Small intestine (tissue), 7 donors: ENCODE measurements around the gene URGCP. TPM values are rescaled to one million over a fixed set of nuclear protein-coding genes. Genes with fewer than 3 reads are reported as not detected.
"Not testable (repeated sequence)": the region's sequence is repeated elsewhere in the genome, so short reads cannot be mapped to it uniquely, and the experiment has no call there.

Experiments used
- DNase-seq, 2 donors: peaks; one replicate each; pipeline versions ENCODE4 v3.0.0 to v3.0.0-alpha.2; 2013
- FAIRE-seq: peaks from 2 replicates; lab custom pipeline; 2012; peaks lifted over from hg19 to GRCh38; lab: Jason Lieb, UNC
- H3K27ac ChIP-seq, 3 donors: one replicate each; pipeline ENCODE4 v1.5.1; 2013; ENCODE audit warnings: low read length in 2 of 3, mild to moderate bottlenecking in 2 of 3, control low read depth in 1 of 3, inconsistent platforms in 1 of 3, low read depth in 1 of 3, moderate library complexity in 1 of 3
- H3K27me3 ChIP-seq, 3 donors: one replicate each; pipeline ENCODE4 v1.6.1; 2013; ENCODE audit warnings: low read length in 3 of 3, inconsistent platforms in 1 of 3; ENCODE audit not compliant: control insufficient read depth in 3 of 3, insufficient read depth in 3 of 3
- H3K36me3 ChIP-seq, 3 donors: one replicate each; pipeline ENCODE4 v1.6.1; 2013; ENCODE audit warnings: low read length in 3 of 3, inconsistent platforms in 1 of 3, low read depth in 1 of 3, mild to moderate bottlenecking in 1 of 3, moderate library complexity in 1 of 3; ENCODE audit not compliant: control insufficient read depth in 3 of 3, insufficient read depth in 2 of 3
- H3K4me1 ChIP-seq, 3 donors: one replicate each; pipeline ENCODE4 v1.6.1; 2013; ENCODE audit warnings: low read length in 2 of 3, inconsistent platforms in 1 of 3, low read depth in 1 of 3, mild to moderate bottlenecking in 1 of 3, moderate library complexity in 1 of 3; ENCODE audit not compliant: control insufficient read depth in 3 of 3, insufficient read depth in 2 of 3
- H3K4me3 ChIP-seq, 3 donors: one replicate each; pipeline ENCODE4 v1.5.1; 2013; ENCODE audit warnings: low read length in 3 of 3, control low read depth in 1 of 3, inconsistent platforms in 1 of 3, low read depth in 1 of 3, mild to moderate bottlenecking in 1 of 3, moderate library complexity in 1 of 3
- H3K9me3 ChIP-seq, 2 donors: one replicate each; pipeline ENCODE4 v1.6.1; 2013; ENCODE audit warnings: low read depth in 1 of 2, low read length in 1 of 2; ENCODE audit not compliant: control insufficient read depth in 2 of 2, insufficient read depth in 1 of 2
- WGBS, 3 donors: extraction: QIAGEN DNeasy Blood & Tissue Kit; methylation state at CpG; one replicate each; pipeline ENCODE4 v1.1.7; 2013; 5-methylcytosine and 5-hydroxymethylcytosine counted together
- polyA plus RNA-seq, 4 donors: library from polyadenylated mRNA; stranded (reverse) in 3 of 4; unstranded in 1 of 4; fragments of 200-250 nt in 3 of 4; fragments of 120-200 nt in 1 of 4; gene quantifications; one replicate each; pipeline versions ENCODE4 v1.2.1 to v1.2.3, GENCODE V29; 2013
- donor health status: healthy with polysubstance abuse.
- donor health status: control.
- donor health status: control.
- donor health status: Bipolar disorder and iron deficiency.
- donor health status: healthy.

The URGCP gene
- polyA plus RNA-seq, 4 donors, result 22.5 to 56.4 (median 45.8) TPM

GRCh38 chr7:43905956-43906330, 453 bp downstream of the URGCP start:
- 1% methylated on average over 15 to 43 of the region's 43 CpGs for WGBS, 3 donors
- DNase-seq, result peak; percentile 30 to 70
- no peak for FAIRE-seq
- peak overlapping the region; percentile 78 to 96 (median 86) for H3K4me3 ChIP-seq
- H3K4me1 ChIP-seq, result peaks cover 2 to 17% (median 10%) of the 10 kb centered on the region in 3 donors
- H3K27me3 ChIP-seq, result no peaks in the 10 kb centered on the region
- H3K36me3 ChIP-seq, result peaks cover 0 to 19% (median 0%) of the 10 kb centered on the region in 3 donors
- peak overlapping the region; percentile 87 to 98 (median 98) for H3K27ac ChIP-seq
- no peaks in the 10 kb centered on the region for H3K9me3 ChIP-seq

DNA sequence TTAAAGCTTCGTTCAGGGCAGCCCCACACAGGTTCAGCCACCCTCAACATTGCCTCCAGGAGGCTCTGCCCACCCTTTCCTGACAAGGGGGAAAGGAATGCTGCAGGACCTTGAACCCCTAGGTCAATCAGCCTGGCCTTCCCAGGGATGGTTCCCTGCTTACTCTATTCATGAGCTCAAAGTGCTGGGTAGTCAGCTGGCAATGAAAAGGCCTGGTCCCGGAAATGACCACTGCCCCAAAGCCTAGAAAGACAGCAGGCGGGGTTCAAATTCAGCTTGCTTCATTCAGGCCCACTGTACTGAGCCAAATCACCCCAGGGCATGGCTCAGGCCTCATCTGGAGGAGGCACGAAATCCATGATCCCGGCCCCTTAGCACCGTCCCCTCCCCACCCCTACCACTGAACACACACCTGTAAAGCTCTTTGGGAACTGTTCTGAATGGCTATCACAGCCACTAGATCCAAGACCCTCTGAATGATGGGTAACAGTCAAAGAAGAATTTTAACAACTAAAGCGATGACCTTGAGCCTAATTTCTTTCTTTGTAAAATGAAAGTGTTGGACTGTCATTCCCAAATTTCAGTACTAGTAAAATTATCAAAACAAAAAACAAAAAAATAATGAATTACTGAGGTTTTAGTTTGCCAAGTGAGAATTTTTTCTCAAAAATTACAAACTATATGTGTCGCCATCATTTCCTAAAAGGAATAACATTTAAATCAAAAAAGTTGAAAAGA, 1.0 kb downstream of the URGCP start:
- peaks cover 2 to 17% (median 10%) of the 10 kb centered on the region in 3 donors for H3K4me1 ChIP-seq
- peak overlapping the region; percentile 87 to 98 (median 98) for H3K27ac ChIP-seq

GRCh38 chr7:43904533-43905208, 1.7 kb downstream of the URGCP start:
- 67 to 90% (median 77%) methylated on average over 5 of the region's 5 CpGs for WGBS, 3 donors
- FAIRE-seq, result no peak
- peaks cover 0 to 21% (median 0%) of the 10 kb centered on the region in 3 donors for H3K36me3 ChIP-seq
- H3K4me1 ChIP-seq, result peaks cover 2 to 17% (median 10%) of the 10 kb centered on the region in 3 donors
- no peaks in the 10 kb centered on the region for H3K9me3 ChIP-seq
- H3K27ac ChIP-seq, result peak overlapping the region; percentile 72 to 91 (median 90)
- peak overlapping the region in 1 of 3 donors; percentile 25 for H3K4me3 ChIP-seq
- DNase-seq, result peak; percentile 58 to 60
- no peaks in the 10 kb centered on the region for H3K27me3 ChIP-seq

More for the DNA sequence above, 1.0 kb downstream of the URGCP start:
- FAIRE-seq, result no peak
- no peaks in the 10 kb centered on the region for H3K27me3 ChIP-seq
- 15 to 34% (median 29%) methylated on average over 8 of the region's 8 CpGs for WGBS, 3 donors
- no peaks in the 10 kb centered on the region for H3K9me3 ChIP-seq
- DNase-seq, result peak; percentile 93 to 98
- peak overlapping the region; percentile 78 to 96 (median 86) for H3K4me3 ChIP-seq
- peaks cover 0 to 19% (median 0%) of the 10 kb centered on the region in 3 donors for H3K36me3 ChIP-seq

DNA sequence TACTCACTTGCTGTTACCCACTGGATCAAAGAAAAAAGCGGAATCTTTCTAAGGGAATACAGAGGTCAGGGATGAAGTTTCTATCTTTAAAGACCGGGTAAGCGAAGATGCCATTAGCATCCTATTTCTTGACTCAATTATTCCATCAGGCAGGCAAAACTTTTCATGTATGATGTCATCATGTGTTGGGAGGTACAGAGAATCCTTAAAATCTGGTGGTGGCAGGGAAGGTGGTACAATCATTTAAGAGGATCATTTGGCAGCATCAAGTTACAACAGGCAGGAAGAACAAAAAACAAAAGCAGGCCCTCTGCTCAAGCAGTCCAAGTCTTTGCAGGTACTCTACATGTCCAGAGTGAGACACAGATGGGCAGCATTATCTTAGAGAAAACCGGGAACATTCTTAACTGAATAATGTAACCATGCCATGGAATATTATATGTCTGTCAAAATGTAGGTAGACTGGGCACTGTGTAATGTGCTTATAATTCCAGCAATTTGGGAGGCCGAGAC, 3.8 kb downstream of the URGCP start:
- H3K27me3 ChIP-seq, result no peaks in the 10 kb centered on the region
- H3K36me3 ChIP-seq, result peaks cover 0 to 24% (median 0%) of the 10 kb centered on the region in 3 donors
- 91 to 95% (median 93%) methylated on average over 5 of the region's 5 CpGs for WGBS, 3 donors
- H3K4me3 ChIP-seq, result no peak overlapping the region
- H3K9me3 ChIP-seq, result no peaks in the 10 kb centered on the region
- peaks cover 2 to 17% (median 10%) of the 10 kb centered on the region in 3 donors for H3K4me1 ChIP-seq
- DNase-seq (no peak), FAIRE-seq (no peak)
- H3K27ac ChIP-seq, result peak overlapping the region in 1 of 3 donors; percentile 26

GRCh38 chr7:43898571-43898970, 7.8 kb downstream of the URGCP start:
- not testable (repeated sequence) for H3K4me1 ChIP-seq, FAIRE-seq, H3K9me3 ChIP-seq, H3K4me3 ChIP-seq, DNase-seq, H3K27ac ChIP-seq, H3K27me3 ChIP-seq
- WGBS, 3 donors, result 93 to 98% (median 98%) methylated on average over 2 of the region's 2 CpGs
- H3K36me3 ChIP-seq, result peaks cover 0 to 36% (median 3%) of the 10 kb centered on the region in 3 donors

DNA sequence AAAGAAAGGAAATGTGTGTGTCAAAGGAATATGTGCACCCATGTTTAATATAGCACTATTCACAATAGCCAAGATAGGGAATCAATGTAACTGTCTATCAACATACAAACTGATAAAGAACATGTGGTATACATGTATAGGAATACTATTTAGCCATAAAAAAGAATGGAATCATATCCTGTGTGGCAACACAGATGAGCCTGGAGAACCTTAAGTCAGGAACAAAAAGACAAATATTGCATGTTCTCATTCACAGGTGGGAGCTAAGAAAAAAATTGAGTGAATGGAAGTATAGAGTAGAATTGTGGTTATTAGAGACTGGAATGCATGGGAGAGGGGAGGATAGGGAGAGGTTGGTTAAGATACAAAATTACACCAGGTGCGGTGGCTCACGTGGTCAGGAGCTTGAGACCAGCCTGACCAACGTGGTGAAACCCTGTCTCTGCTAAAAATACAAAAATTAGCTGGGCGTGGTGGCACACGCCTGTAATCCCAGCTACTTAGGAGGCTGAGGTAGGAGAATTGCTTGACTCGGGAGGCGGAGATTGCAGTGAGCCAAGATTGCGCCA, 10.5 kb downstream of the URGCP start:
- Histone ChIP-seq H3K36me3 (peaks cover 0 to 26% (median 3%) of the 10 kb centered on the region in 3 donors), H3K4me3 (no peak overlapping the region), H3K27ac (no peak overlapping the region), H3K9me3 (no peaks in the 10 kb centered on the region), H3K27me3 (no peaks in the 10 kb centered on the region), H3K4me1 (no peaks in the 10 kb centered on the region)
- DNase-seq (no peak), FAIRE-seq (no peak)
- WGBS, 3 donors, result 90 to 92% (median 91%) methylated on average over 8 of the region's 8 CpGs

- no peak overlapping the region for H3K4me3 ChIP-seq
- no peak for FAIRE-seq
- H3K9me3 ChIP-seq, result no peaks in the 10 kb centered on the region
- H3K36me3 ChIP-seq, result peaks cover 0 to 23% (median 3%) of the 10 kb centered on the region in 3 donors
- H3K4me1 ChIP-seq, result peaks cover 0 to 5% (median 0%) of the 10 kb centered on the region in 3 donors
- no peak for DNase-seq
- no peak overlapping the region for H3K27ac ChIP-seq
- 78 to 86% (median 81%) methylated on average over 12 of the region's 12 CpGs for WGBS, 3 donors
- no peaks in the 10 kb centered on the region for H3K27me3 ChIP-seq
These were observed 15.1 kb downstream of the URGCP start for GRCh38 chr7:43891069-43891955.
